Measurements from ENCODE around the gene FRMD4A.

FRMD4A gene

DNA sequence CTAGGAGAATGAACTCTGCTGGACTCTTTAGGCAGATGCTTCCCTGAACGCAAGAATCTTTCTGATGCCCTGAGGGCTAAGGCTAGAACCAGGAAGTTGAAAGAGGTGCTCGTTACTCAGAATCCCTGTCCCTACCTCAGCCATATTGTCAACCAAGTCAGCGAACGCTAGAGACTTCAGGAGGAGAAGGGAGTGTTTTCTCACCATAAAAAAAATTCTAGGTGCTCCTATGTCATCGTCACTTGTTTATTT lies 384.6 kb downstream of the FRMD4A start:
- Histone ChIP-seq H3K4me1 (ENCODE audit: insufficient read depth, poor library complexity, severe bottlenecking) (no peaks in the 10 kb centered on the region), H3K27ac (ENCODE audit: poor library complexity, severe bottlenecking) (no peak overlapping the region), H3K4me3 (ENCODE audit: severe bottlenecking) (no peak overlapping the region), H3K9me3 (ENCODE audit: severe bottlenecking) (no peaks in the 10 kb centered on the region), H3K36me3 (ENCODE audit: low read depth) (no peaks in the 10 kb centered on the region), H3K27me3 (ENCODE audit: insufficient read depth, poor library complexity, severe bottlenecking) (no peaks in the 10 kb centered on the region)
- ATAC-seq (ENCODE audit: low read depth) = no peak
- TF ChIP-seq, protein P1, sequence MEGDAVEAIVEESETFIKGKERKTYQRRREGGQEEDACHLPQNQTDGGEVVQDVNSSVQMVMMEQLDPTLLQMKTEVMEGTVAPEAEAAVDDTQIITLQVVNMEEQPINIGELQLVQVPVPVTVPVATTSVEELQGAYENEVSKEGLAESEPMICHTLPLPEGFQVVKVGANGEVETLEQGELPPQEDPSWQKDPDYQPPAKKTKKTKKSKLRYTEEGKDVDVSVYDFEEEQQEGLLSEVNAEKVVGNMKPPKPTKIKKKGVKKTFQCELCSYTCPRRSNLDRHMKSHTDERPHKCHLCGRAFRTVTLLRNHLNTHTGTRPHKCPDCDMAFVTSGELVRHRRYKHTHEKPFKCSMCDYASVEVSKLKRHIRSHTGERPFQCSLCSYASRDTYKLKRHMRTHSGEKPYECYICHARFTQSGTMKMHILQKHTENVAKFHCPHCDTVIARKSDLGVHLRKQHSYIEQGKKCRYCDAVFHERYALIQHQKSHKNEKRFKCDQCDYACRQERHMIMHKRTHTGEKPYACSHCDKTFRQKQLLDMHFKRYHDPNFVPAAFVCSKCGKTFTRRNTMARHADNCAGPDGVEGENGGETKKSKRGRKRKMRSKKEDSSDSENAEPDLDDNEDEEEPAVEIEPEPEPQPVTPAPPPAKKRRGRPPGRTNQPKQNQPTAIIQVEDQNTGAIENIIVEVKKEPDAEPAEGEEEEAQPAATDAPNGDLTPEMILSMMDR (IDR thresholded peaks at IDR 0.05; ENCODE audit: poor library complexity, severe bottlenecking) = no peak
- no peak for DNase-seq (ENCODE audit: low spot score)

DNA sequence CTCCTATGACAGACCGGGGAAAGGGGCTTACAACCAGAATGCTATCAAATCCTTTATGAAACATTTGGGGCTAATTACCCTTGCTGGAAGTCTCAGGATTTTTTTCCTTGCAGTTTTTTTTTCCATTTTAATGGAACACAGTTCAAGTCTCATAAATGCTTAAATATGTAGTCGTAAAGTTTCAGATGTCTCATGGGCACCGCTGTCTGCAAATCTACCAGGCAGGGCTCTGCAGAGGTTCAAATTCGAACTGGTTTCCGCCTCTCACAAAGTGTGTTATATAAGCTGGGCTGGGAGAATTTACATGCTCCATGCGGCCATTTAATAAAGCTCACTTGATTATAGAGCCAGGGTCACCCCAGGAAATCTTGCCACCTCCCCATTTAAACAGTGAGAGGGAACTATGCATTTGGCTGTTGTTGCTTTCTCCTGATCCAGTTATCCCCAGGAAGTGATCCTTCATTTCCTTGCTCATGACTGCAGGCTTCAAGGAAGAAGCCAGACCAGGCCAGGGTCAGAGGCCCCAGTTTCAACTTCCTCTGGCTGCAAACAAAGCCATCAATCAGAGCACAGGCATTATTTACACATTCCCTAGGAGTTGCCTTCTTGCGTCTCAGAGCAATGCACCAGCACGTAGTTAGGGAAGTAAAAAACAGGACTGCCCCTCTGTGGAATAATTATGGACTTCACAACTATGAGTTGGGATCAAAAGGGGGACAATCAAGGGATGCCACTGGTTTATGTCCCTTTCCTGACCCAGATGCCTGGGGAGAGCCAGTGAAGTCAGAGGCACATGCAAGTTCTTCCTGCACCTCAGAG lies 385.1 kb downstream of the FRMD4A start:
- Histone ChIP-seq H3K4me1 (ENCODE audit: insufficient read depth, poor library complexity, severe bottlenecking) (no peaks in the 10 kb centered on the region), H3K4me3 (ENCODE audit: severe bottlenecking) (no peak overlapping the region), H3K27me3 (ENCODE audit: insufficient read depth, poor library complexity, severe bottlenecking) (no peaks in the 10 kb centered on the region), H3K36me3 (ENCODE audit: low read depth) (no peaks in the 10 kb centered on the region), H3K27ac (ENCODE audit: poor library complexity, severe bottlenecking) (no peak overlapping the region), H3K9me3 (ENCODE audit: severe bottlenecking) (no peaks in the 10 kb centered on the region)
- ATAC-seq (ENCODE audit: low read depth) (no peak), DNase-seq (ENCODE audit: low spot score) (no peak)
- TF ChIP-seq, protein P1 (IDR thresholded peaks at IDR 0.05; ENCODE audit: poor library complexity, severe bottlenecking) = no peak

DNA sequence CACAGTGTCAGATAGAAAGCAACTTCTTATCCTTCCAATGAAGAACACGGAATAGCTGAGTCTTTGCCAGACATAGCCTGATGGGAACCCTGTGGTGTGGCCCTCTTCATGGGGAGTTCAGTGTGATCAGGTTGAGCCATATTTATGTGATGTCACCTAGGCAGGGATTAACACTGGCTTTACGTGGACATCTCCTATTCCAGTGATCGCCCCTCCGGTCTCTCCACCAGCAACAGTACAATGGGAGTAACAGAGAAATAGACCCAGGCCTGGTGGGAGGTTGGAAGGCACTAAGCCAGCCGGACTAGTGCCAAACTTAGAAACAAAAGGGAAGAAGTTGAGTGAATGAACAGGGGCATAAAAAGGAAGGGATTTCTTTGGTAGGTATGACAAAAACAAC lies 385.9 kb downstream of the FRMD4A start:
- DNase-seq (ENCODE audit: low spot score) = no peak

DNA sequence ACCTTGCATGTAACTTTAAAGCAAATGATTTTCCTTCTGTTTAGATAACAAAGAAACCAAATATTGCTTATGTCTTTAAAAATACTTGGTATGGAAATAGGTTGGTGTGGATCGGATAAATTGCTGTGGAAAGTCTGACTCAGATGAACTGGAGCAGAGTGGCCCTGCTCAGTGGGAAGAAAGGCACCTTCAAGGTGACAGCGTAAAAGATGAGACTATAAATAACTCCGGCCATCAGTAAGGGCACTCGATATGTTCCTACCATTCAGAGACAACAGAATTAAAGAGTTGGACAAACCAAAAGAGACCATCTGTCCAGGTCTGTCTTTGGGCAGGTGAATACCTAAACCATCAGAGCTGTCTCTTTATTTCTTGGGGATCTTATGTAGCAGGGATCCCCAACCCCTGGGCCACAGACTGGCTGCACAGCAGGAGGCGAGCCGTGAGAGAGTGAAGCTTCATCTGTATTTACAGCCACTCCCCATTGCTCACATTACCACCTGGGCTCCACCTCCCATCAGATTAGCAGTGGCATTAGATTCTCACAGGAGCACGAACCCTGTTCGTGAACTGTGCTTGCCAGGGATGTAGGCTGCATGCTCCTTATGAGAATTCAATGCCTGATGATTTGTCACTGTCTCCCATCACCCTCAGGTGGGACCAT lies 386.9 kb downstream of the FRMD4A start:
- no peak overlapping the region for H3K27ac ChIP-seq (ENCODE audit: poor library complexity, severe bottlenecking)
- no peaks in the 10 kb centered on the region for H3K4me1 ChIP-seq (ENCODE audit: insufficient read depth, poor library complexity, severe bottlenecking)
- no peaks in the 10 kb centered on the region for H3K27me3 ChIP-seq (ENCODE audit: insufficient read depth, poor library complexity, severe bottlenecking)
- no peak overlapping the region for H3K4me3 ChIP-seq (ENCODE audit: severe bottlenecking)
- H3K9me3 ChIP-seq (ENCODE audit: severe bottlenecking) = no peaks in the 10 kb centered on the region
- ATAC-seq (ENCODE audit: low read depth) (no peak), DNase-seq (ENCODE audit: low spot score) (no peak)
- H3K36me3 ChIP-seq (ENCODE audit: low read depth) = no peaks in the 10 kb centered on the region
- TF ChIP-seq, protein P1 (IDR thresholded peaks at IDR 0.05; ENCODE audit: poor library complexity, severe bottlenecking) = no peak

More for the DNA sequence above, 385.9 kb downstream of the FRMD4A start:
- H3K27me3 ChIP-seq (ENCODE audit: insufficient read depth, poor library complexity, severe bottlenecking) = no peaks in the 10 kb centered on the region
- H3K27ac ChIP-seq (ENCODE audit: poor library complexity, severe bottlenecking) = no peak overlapping the region
- TF ChIP-seq, protein P1 (IDR thresholded peaks at IDR 0.05; ENCODE audit: poor library complexity, severe bottlenecking) = no peak
- no peak for ATAC-seq (ENCODE audit: low read depth)
- H3K36me3 ChIP-seq (ENCODE audit: low read depth) = no peaks in the 10 kb centered on the region
- no peaks in the 10 kb centered on the region for H3K4me1 ChIP-seq (ENCODE audit: insufficient read depth, poor library complexity, severe bottlenecking)
- no peaks in the 10 kb centered on the region for H3K9me3 ChIP-seq (ENCODE audit: severe bottlenecking)
- no peak overlapping the region for H3K4me3 ChIP-seq (ENCODE audit: severe bottlenecking)

DNA sequence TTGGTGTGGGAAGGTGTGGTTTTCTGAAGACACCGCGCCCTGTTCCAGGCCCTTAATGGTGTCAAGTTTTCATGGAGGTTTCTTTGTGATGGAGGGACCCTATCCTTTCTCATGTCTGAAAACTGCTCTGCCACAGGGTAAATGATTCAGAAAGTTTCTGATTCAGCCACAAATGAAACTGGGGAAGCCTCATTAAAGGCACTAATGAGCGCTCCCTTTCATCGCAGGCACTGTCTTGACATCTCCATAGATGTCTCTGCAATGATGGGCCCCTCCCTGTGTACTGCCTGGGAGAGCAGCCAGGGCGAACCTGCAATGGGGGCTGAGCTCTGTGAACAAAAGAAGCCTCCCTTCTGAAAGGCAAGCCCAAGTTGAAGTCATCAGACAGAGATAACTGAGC lies 388.7 kb downstream of the FRMD4A start:
- no peaks in the 10 kb centered on the region for H3K9me3 ChIP-seq (ENCODE audit: severe bottlenecking)
- no peak for DNase-seq (ENCODE audit: low spot score)
- H3K27me3 ChIP-seq (ENCODE audit: insufficient read depth, poor library complexity, severe bottlenecking) = no peaks in the 10 kb centered on the region
- TF ChIP-seq, protein P1 (IDR thresholded peaks at IDR 0.05; ENCODE audit: poor library complexity, severe bottlenecking) = no peak
- H3K36me3 ChIP-seq (ENCODE audit: low read depth) = no peaks in the 10 kb centered on the region
- no peaks in the 10 kb centered on the region for H3K4me1 ChIP-seq (ENCODE audit: insufficient read depth, poor library complexity, severe bottlenecking)
- no peak overlapping the region for H3K27ac ChIP-seq (ENCODE audit: poor library complexity, severe bottlenecking)
- no peak overlapping the region for H3K4me3 ChIP-seq (ENCODE audit: severe bottlenecking)
- no peak for ATAC-seq (ENCODE audit: low read depth)
